HepG2 (cell line): ENCODE results near the gene PNPLA2. TPM values are rescaled to one million over a fixed set of nuclear protein-coding genes. Genes with fewer than 3 reads are reported as not detected.

Experiments used
- CBFB ChIP-seq: sonication (generic); formaldehyde crosslinking; IDR thresholded peaks from 2 replicates; pipeline ENCODE4 v1.4.0; 2020; ENCODE audit warnings: missing genetic modification reagents
- MIXL1 ChIP-seq: IDR thresholded peaks from 2 replicates; pipeline ENCODE4 v1.6.1; 2016
- MNT ChIP-seq: fragments of 450-650 bp; IDR thresholded peaks from 2 replicates; pipeline ENCODE4 v1.6.1; 2016
- RBM22 ChIP-seq: fragments of 200-400 bp; formaldehyde crosslinking; optimal IDR thresholded peaks from 2 replicates; pipeline ENCODE3; 2017; ENCODE audit warnings: mild to moderate bottlenecking, low read length, moderate library complexity
- SIX4 ChIP-seq: sonication (generic); formaldehyde crosslinking; IDR thresholded peaks from 2 replicates; pipeline ENCODE4 v1.4.0; 2020; ENCODE audit warnings: missing genetic modification reagents
- SOX5 ChIP-seq: IDR thresholded peaks from 2 replicates; pipeline ENCODE4 v1.6.1; 2016; ENCODE audit warnings: borderline replicate concordance
- ZBTB20 ChIP-seq: sonication (generic); formaldehyde crosslinking; IDR thresholded peaks from 2 replicates; pipeline ENCODE4 v1.8.1; 2023; ENCODE audit warnings: missing genetic modification reagents, low read depth, mild to moderate bottlenecking, borderline replicate concordance
- ZBTB49 ChIP-seq: sonication (generic); formaldehyde crosslinking; IDR thresholded peaks from 2 replicates; pipeline ENCODE4 v1.4.0; 2020; ENCODE audit warnings: missing genetic modification reagents, borderline replicate concordance
- polyA plus RNA-seq, 8 experiments: library from polyadenylated mRNA; depleted of rRNA in 3 of 8; stranded (reverse) in 7 of 8; unstranded in 1 of 8; fragments of >200 nt; fragmentation: Illumina TruSeq in 4 of 8; extraction: Trizol in 4 of 8; gene quantifications; 2 replicates each; pipeline versions ENCODE4 v1.2.1 to v1.2.3, GENCODE V29; 2011 to 2016; ENCODE audit warnings: low read depth in 4 of 8, missing spikeins in 1 of 8, mixed read lengths in 1 of 8; ENCODE audit not compliant: insufficient read depth in 1 of 8
- total RNA-seq, 5 experiments: library from RNA; depleted of rRNA; stranded (reverse); fragments of >200 nt; fragmentation: Illumina TruSeq; extraction: Trizol; gene quantifications; 2 replicates each; pipeline ENCODE4 v1.2.3, GENCODE V29; 2016; ENCODE audit warnings: low read depth in 1 of 5

Gene PNPLA2
- total and polyA plus RNA-seq, 2 of the 13 experiments (the other 11 are each of a cell fraction or from before 2014, with no cell fraction given): 10.5 to 43.2 TPM

- no peak for TF ChIP-seq ZBTB49
- no peak for TF ChIP-seq CBFB (CRISPR knock-in tag)
- TF ChIP-seq ZBTB20 (CRISPR knock-in tag): no peak
- TF ChIP-seq SOX5 (CRISPR knock-in tag): no peak
- TF ChIP-seq SIX4 (CRISPR knock-in tag): no peak
- peak; percentile 71 for TF ChIP-seq RBM22
- TF ChIP-seq MNT: no peak
- TF ChIP-seq MIXL1 (CRISPR knock-in tag): no peak
These were observed 44.6 kb downstream of the PNPLA2 start (continued) for GRCh38 chr11:863023-863909.
